H1 (cell line): ENCODE measurements around the gene PDE1C. TPM values are rescaled to one million over a fixed set of nuclear protein-coding genes. Genes with fewer than 3 reads are reported as not detected.

Experiments
- CTCF ChIA-PET: fragments of 300-600 bp; sonication (Branson Sonifier 250); formaldehyde crosslinking; loops from one replicate; lab custom pipeline; 2021; ENCODE audit not compliant: partially characterized antibody; lab: Charles Lee
- POLR2A ChIA-PET: fragments of 300-600 bp; sonication (Branson Sonifier 250); formaldehyde crosslinking; loops from one replicate; lab custom pipeline; 2021; ENCODE audit warnings: inconsistent platforms; ENCODE audit not compliant: partially characterized antibody; lab: Charles Lee
- DNase-seq, 2 experiments: peaks; one replicate each; pipeline versions ENCODE4 v3.0.0 to v3.0.0-alpha.2; 2010 to 2022; ENCODE audit warnings: low spot score in 2 of 2, low read depth in 1 of 2, mixed read lengths in 1 of 2
- FAIRE-seq: peaks from 2 replicates; lab custom pipeline; 2011; peaks lifted over from hg19 to GRCh38; lab: Jason Lieb, UNC
- H2AFZ ChIP-seq: 2 replicates; pipeline ENCODE4 v1.8.1; 2012; ENCODE audit warnings: low read length, inconsistent platforms
- H2AK5ac ChIP-seq: 2 replicates; pipeline ENCODE4 v1.6.1; 2013; ENCODE audit warnings: low read depth, low read length
- H2BK120ac ChIP-seq: replicated peaks from 2 replicates; pipeline ENCODE3; 2013; ENCODE audit warnings: low read depth, low read length, inconsistent platforms
- H2BK12ac ChIP-seq: 2 replicates; pipeline ENCODE4 v1.6.1; 2013; ENCODE audit warnings: low read depth, low read length
- H2BK15ac ChIP-seq: 2 replicates; pipeline ENCODE4 v1.6.1; 2013; ENCODE audit warnings: low read length
- H2BK20ac ChIP-seq: 2 replicates; pipeline ENCODE4 v1.6.1; 2013; ENCODE audit warnings: low read length
- H2BK5ac ChIP-seq: 2 replicates; pipeline ENCODE4 v1.6.1; 2013; ENCODE audit warnings: low read depth, low read length
- H3K14ac ChIP-seq: 2 replicates; pipeline ENCODE4 v1.6.1; 2013; ENCODE audit warnings: inconsistent platforms; ENCODE audit not compliant: insufficient read length
- H3K18ac ChIP-seq: 2 replicates; pipeline ENCODE4 v1.6.1; 2013; ENCODE audit warnings: low read length; ENCODE audit errors: extremely low read depth
- H3K23ac ChIP-seq: 2 replicates; pipeline ENCODE4 v1.6.1; 2013; ENCODE audit warnings: inconsistent platforms; ENCODE audit not compliant: insufficient read length
- H3K23me2 ChIP-seq: 2 replicates; pipeline ENCODE4 v1.6.1; 2013; ENCODE audit warnings: low read depth, low read length
- H3K27ac ChIP-seq: 2 replicates; pipeline ENCODE4 v1.6.1; 2011; ENCODE audit warnings: low read depth, low read length, inconsistent platforms
- H3K27me3 ChIP-seq, 4 experiments: replicated peaks in 1 of 4; 1 replicate in 1 of 4; 2 replicates in 3 of 4; pipeline versions ENCODE4 v1.6.1 to v1.8.1; 2011 to 2013; ENCODE audit warnings: low read length in 3 of 4, mild to moderate bottlenecking in 3 of 4, inconsistent platforms in 2 of 4, mixed read lengths in 2 of 4, moderate library complexity in 1 of 4; ENCODE audit not compliant: control insufficient read depth in 3 of 4, insufficient read depth in 3 of 4; ENCODE audit errors: extremely low read depth in 1 of 4
- H3K36me3 ChIP-seq, 4 experiments: 2 replicates each; pipeline versions ENCODE4 v1.6.1 to v1.8.1; 2011 to 2013; ENCODE audit warnings: mild to moderate bottlenecking in 4 of 4, low read length in 3 of 4, moderate library complexity in 2 of 4, control low read depth in 1 of 4, inconsistent platforms in 1 of 4; ENCODE audit not compliant: insufficient read depth in 4 of 4, control insufficient read depth in 2 of 4
- H3K4ac ChIP-seq: replicated peaks from 2 replicates; pipeline ENCODE3; 2013; ENCODE audit warnings: low read length, low read depth, mixed read lengths, inconsistent platforms; ENCODE audit not compliant: insufficient read length
- H3K4me1 ChIP-seq, 4 experiments: replicated peaks in 1 of 4; 1 replicate in 1 of 4; 2 replicates in 3 of 4; pipeline versions ENCODE4 v1.6.1 to v1.8.1; 2011 to 2013; ENCODE audit warnings: low read length in 3 of 4, inconsistent platforms in 2 of 4, mixed read lengths in 1 of 4; ENCODE audit not compliant: insufficient read depth in 4 of 4, control insufficient read depth in 3 of 4
- H3K4me2 ChIP-seq, 2 experiments: 2 replicates each; pipeline versions ENCODE4 v1.6.1 to v1.8.1; 2011 to 2013; ENCODE audit warnings: low read depth in 2 of 2, low read length in 2 of 2, control low read depth in 1 of 2, inconsistent platforms in 1 of 2, mild to moderate bottlenecking in 1 of 2; ENCODE audit not compliant: insufficient read depth in 1 of 2
- H3K4me3 ChIP-seq, 4 experiments: fragments of 200-600, 300-600 bp in 1 of 4; sonication (generic), shearing (Covaris generic), sonication (Bioruptor Twin) in 1 of 4; 2 replicates each; pipeline versions ENCODE4 v1.5.1 to v1.8.1; 2011 to 2016; ENCODE audit warnings: low read length in 4 of 4, low read depth in 3 of 4, control low read depth in 2 of 4, inconsistent platforms in 2 of 4, mild to moderate bottlenecking in 2 of 4, mixed read lengths in 1 of 4, moderate library complexity in 1 of 4; ENCODE audit not compliant: insufficient read depth in 2 of 4; ENCODE audit errors: extremely low read depth in 1 of 4
- H3K56ac ChIP-seq: replicated peaks from 2 replicates; pipeline ENCODE3; 2013; ENCODE audit warnings: low read depth, mild to moderate bottlenecking, mixed read lengths, low read length, inconsistent platforms; ENCODE audit not compliant: insufficient read length
- H3K79me1 ChIP-seq: 2 replicates; pipeline ENCODE4 v1.6.1; 2013; ENCODE audit warnings: low read depth, low read length, control low read depth
- H3K79me2 ChIP-seq, 2 experiments: 2 replicates each; pipeline versions ENCODE4 v1.6.1 to v1.8.1; 2012 to 2013; ENCODE audit warnings: low read length in 2 of 2, mild to moderate bottlenecking in 2 of 2, inconsistent platforms in 1 of 2; ENCODE audit not compliant: insufficient read depth in 2 of 2, control insufficient read depth in 1 of 2
- H3K9ac ChIP-seq, 4 experiments: replicated peaks in 1 of 4; 1 replicate in 1 of 4; 2 replicates in 3 of 4; pipeline versions ENCODE4 v1.6.1 to v1.8.1; 2011 to 2013; ENCODE audit warnings: low read depth in 3 of 4, low read length in 3 of 4, control low read depth in 2 of 4, mild to moderate bottlenecking in 2 of 4, moderate library complexity in 2 of 4, inconsistent platforms in 1 of 4; ENCODE audit errors: extremely low read depth in 1 of 4
- H3K9me3 ChIP-seq, 2 experiments: 2 replicates each; pipeline versions ENCODE4 v1.6.1 to v1.8.1; 2012 to 2013; ENCODE audit warnings: mild to moderate bottlenecking in 2 of 2, moderate library complexity in 2 of 2, control low read depth in 1 of 2, inconsistent platforms in 1 of 2, low read depth in 1 of 2, low read length in 1 of 2, mixed read lengths in 1 of 2; ENCODE audit not compliant: insufficient read depth in 2 of 2
- H4K20me1 ChIP-seq, 2 experiments: replicated peaks in 1 of 2; 2 replicates each; pipeline versions ENCODE3 to v1.8.1; 2011 to 2013; ENCODE audit warnings: inconsistent platforms in 2 of 2, low read length in 2 of 2, mild to moderate bottlenecking in 1 of 2; ENCODE audit not compliant: insufficient read depth in 2 of 2, control insufficient read depth in 1 of 2
- H4K5ac ChIP-seq: 2 replicates; pipeline ENCODE4 v1.6.1; 2013; ENCODE audit warnings: low read length, low read depth, mixed read lengths, inconsistent platforms; ENCODE audit not compliant: insufficient read length
- H4K8ac ChIP-seq: 2 replicates; pipeline ENCODE4 v1.8.0; 2013; ENCODE audit warnings: mild to moderate bottlenecking, moderate library complexity, low read length, inconsistent platforms; ENCODE audit not compliant: insufficient read depth; ENCODE audit errors: extremely low read depth
- H4K91ac ChIP-seq: replicated peaks from 2 replicates; pipeline ENCODE3; 2013; ENCODE audit warnings: low read length, mixed read lengths, inconsistent platforms; ENCODE audit not compliant: insufficient read length
- KDM1A ChIP-seq: fragments of 200-600, 300-600 bp; sonication (generic); IDR thresholded peaks from 2 replicates; pipeline ENCODE4 v1.7.1; 2016; ENCODE audit warnings: mild to moderate bottlenecking, low read length, borderline replicate concordance
- YY1 ChIP-seq: IDR thresholded peaks from 2 replicates; pipeline ENCODE4 v1.6.1; 2011; ENCODE audit warnings: low read depth, mild to moderate bottlenecking, low read length
- WGBS, 2 experiments: shearing (Covaris generic) in 1 of 2; methylation state at CpG; one replicate each; pipeline versions ENCODE4 v1.1.6 to v1.1.7; 2013 to 2015; ENCODE audit warnings: low lambda C conversion rate in 2 of 2, mixed read lengths in 2 of 2, inconsistent platforms in 1 of 2, low coverage in 1 of 2, missing lambda C conversion rate in 1 of 2; ENCODE audit not compliant: insufficient replicate concordance in 2 of 2, insufficient coverage in 1 of 2, insufficient read length in 1 of 2; ENCODE audit errors: extremely low coverage in 1 of 2, missing lambda C conversion rate in 1 of 2; 5-methylcytosine and 5-hydroxymethylcytosine counted together
- polyA plus RNA-seq, 7 experiments: library from polyadenylated mRNA; depleted of rRNA in 3 of 7; stranded (reverse) in 5 of 7; unstranded in 2 of 7; fragments of >200 nt in 5 of 7; fragments of 200-250 nt in 2 of 7; gene quantifications; 1 replicate in 5 of 7; 2 replicates in 1 of 7; 4 replicates in 1 of 7; pipeline versions ENCODE4 v1.2.1 to v1.2.3, GENCODE V29; 2011 to 2013; ENCODE audit warnings: missing spikeins in 2 of 7, mixed read lengths in 2 of 7
- total RNA-seq: library from RNA; stranded (reverse); fragmentation: NEBNext Ultra II Directional; extraction: Animal tissue kit (Norgen Biotek cat#: 25700); gene quantifications from 2 replicates; pipeline ENCODE4 v1.2.1, GENCODE V29; 2021

The PDE1C gene
- total and polyA plus RNA-seq, 2 of the 8 experiments (the other 6 are each of a cell fraction or from before 2014, with no cell fraction given) = 0.11 to 1.1 TPM

GRCh38 chr7:31926991-31927584 lies 143.1 kb downstream of the PDE1C start:
- WGBS, 2 experiments = 78% methylated on average over 5 of the region's 5 CpGs; no CpG with 5 or more reads in 1 of the 2 experiments
- Histone ChIP-seq H3K18ac (no peak overlapping the region), H3K79me2 (no peaks in the 10 kb centered on the region), H3K4me3 (no peak overlapping the region), H2AFZ (no peak overlapping the region), H3K79me1 (no peaks in the 10 kb centered on the region), H2BK15ac (no peak overlapping the region), H2BK12ac (no peak overlapping the region), H4K8ac (no peak overlapping the region), H3K4me1 (no peaks in the 10 kb centered on the region), H3K56ac (no peak overlapping the region), H4K91ac (no peak overlapping the region), H3K4ac (no peak overlapping the region), H3K9me3 (no peaks in the 10 kb centered on the region), H4K5ac (no peak overlapping the region), H3K4me2 (no peak overlapping the region), H2BK5ac (no peak overlapping the region), H2BK20ac (no peak overlapping the region), H2BK120ac (no peak overlapping the region), H3K27me3 (peaks cover 0 to 1% (median 0%) of the 10 kb centered on the region in 4 experiments; a peak in 2 of 7 replicates), H3K23ac (no peak overlapping the region), H4K20me1 (no peaks in the 10 kb centered on the region), H3K27ac (no peak overlapping the region), H3K9ac (no peak overlapping the region), H2AK5ac (no peak overlapping the region), H3K23me2 (no peaks in the 10 kb centered on the region; the same call in 1 of the 2 replicates), H3K14ac (no peak overlapping the region), H3K36me3 (no peaks in the 10 kb centered on the region)
- ChIA-PET POLR2A (no interaction called here), CTCF (interaction anchor here (1.7 kb wide), 1 partner anchor 12 kb away, joined by 4 read pairs; no protein-coding TSS in a partner anchor)
- FAIRE-seq = no peak
- DNase-seq = no peak
- TF ChIP-seq YY1 (no peak), KDM1A (no peak)
